HG03460 (cell line): Measurements from ENCODE around the gene AKAP1.

ENCODE experiments used
- ATAC-seq: cut with Tn5 transposase; IDR thresholded peaks from one replicate; pipeline ENCODE4 v1.9.1; 2021; ENCODE audit not compliant: unreplicated experiment

The AKAP1 gene

GRCh38 chr17:57158795-57159194, 73.7 kb downstream of the AKAP1 start:
- ATAC-seq = no peak

GRCh38 chr17:57160624-57161023, 75.6 kb downstream of the AKAP1 start:
- ATAC-seq = no peak

- ATAC-seq = no peak
Measured at GRCh38 chr17:57164814-57165213, 79.8 kb downstream of the AKAP1 start.

GRCh38 chr17:57165754-57166153, 80.7 kb downstream of the AKAP1 start:
- no peak for ATAC-seq

GRCh38 chr17:57166803-57167202, 81.8 kb downstream of the AKAP1 start:
- no peak for ATAC-seq

GRCh38 chr17:57168695-57169094, 83.6 kb downstream of the AKAP1 start:
- ATAC-seq = no peak

GRCh38 chr17:57170866-57171265, 85.8 kb downstream of the AKAP1 start:
- ATAC-seq = no peak
